Smooth muscle cell (in vitro differentiated cells): ENCODE results near the gene CEP20. TPM values are rescaled to one million over a fixed set of nuclear protein-coding genes. Genes with fewer than 3 reads are reported as not detected.
"Not testable (repeated sequence)": the region's sequence is repeated elsewhere in the genome, so short reads cannot be mapped to it uniquely, and the experiment has no call there.

Experiments used
- DNase-seq: peaks from one replicate; lab custom pipeline; 2025; ENCODE audit not compliant: unreplicated experiment; lab: John Stamatoyannopoulos, UW
- H2AFZ ChIP-seq: fragments of 200-600 bp; sonication (generic); 2 replicates; pipeline ENCODE4 v1.6.0; 2016; ENCODE audit warnings: antibody characterized with exemption, low read depth, mild to moderate bottlenecking
- H3F3A ChIP-seq: fragments of 200-600 bp; sonication (generic); 2 replicates; pipeline ENCODE4 v1.6.0; 2017; ENCODE audit warnings: antibody characterized with exemption, low read depth
- H3K27ac ChIP-seq: fragments of 200-600 bp; sonication (generic); 2 replicates; pipeline ENCODE4 v1.5.1; 2016; ENCODE audit warnings: low read depth, mild to moderate bottlenecking
- H3K27me3 ChIP-seq: fragments of 200-600 bp; sonication (generic); 2 replicates; pipeline ENCODE4 v1.6.1; 2016; ENCODE audit warnings: low read depth, mild to moderate bottlenecking
- H3K36me3 ChIP-seq: fragments of 200-600 bp; sonication (generic); 2 replicates; pipeline ENCODE4 v1.5.1; 2016; ENCODE audit warnings: low read depth
- H3K4me1 ChIP-seq: fragments of 200-600 bp; sonication (generic); 2 replicates; pipeline ENCODE4 v1.5.1; 2016; ENCODE audit warnings: low read depth
- H3K4me2 ChIP-seq: fragments of 200-600 bp; sonication (generic); 2 replicates; pipeline ENCODE4 v1.6.0; 2016; ENCODE audit warnings: mild to moderate bottlenecking
- H3K4me3 ChIP-seq: fragments of 200-600 bp; sonication (generic); 2 replicates; pipeline ENCODE4 v1.5.1; 2016; ENCODE audit warnings: mild to moderate bottlenecking
- H3K79me2 ChIP-seq: fragments of 200-600 bp; sonication (generic); 2 replicates; pipeline ENCODE4 v1.6.0; 2016; ENCODE audit warnings: low read depth, mild to moderate bottlenecking
- H3K9ac ChIP-seq: fragments of 200-600 bp; sonication (generic); 2 replicates; pipeline ENCODE4 v1.6.0; 2016; ENCODE audit warnings: low read depth
- H3K9me3 ChIP-seq: fragments of 200-600 bp; sonication (generic); replicated peaks from 2 replicates; pipeline ENCODE4 v1.5.1; 2016; ENCODE audit warnings: low read depth
- H4K20me1 ChIP-seq: fragments of 200-600 bp; sonication (generic); 2 replicates; pipeline ENCODE4 v1.6.0; 2016; ENCODE audit warnings: low read depth
- CTCF ChIP-seq: fragments of 200-600 bp; sonication (generic); IDR thresholded peaks from 2 replicates; pipeline ENCODE4 v1.5.1; 2017; ENCODE audit warnings: borderline replicate concordance, mild to moderate bottlenecking, antibody characterized with exemption; ENCODE audit not compliant: insufficient read depth, poor library complexity, severe bottlenecking
- WGBS: methylation state at CpG from one replicate; pipeline ENCODE4 v1.1.7; 2016; ENCODE audit warnings: low lambda C conversion rate; 5-methylcytosine and 5-hydroxymethylcytosine counted together
- polyA plus RNA-seq: library from polyadenylated mRNA; unstranded; fragments of >200 nt; fragmentation: Nextera tagmentation; extraction: Ambion mirVana; gene quantifications from 2 replicates; pipeline ENCODE4 v1.2.1, GENCODE V29; 2016
- total RNA-seq: library from RNA; depleted of rRNA; stranded (reverse); fragments of >200 nt; gene quantifications from 2 replicates; pipeline ENCODE4 v1.2.3, GENCODE V29; 2014

The CEP20 gene
- total and polyA plus RNA-seq, 2 experiments from 2014 or later, result 29.0 to 38.4 TPM

- Histone ChIP-seq H3K9ac (no peak overlapping the region), H3F3A (no peaks in the 10 kb centered on the region), H3K27me3 (no peaks in the 10 kb centered on the region), H4K20me1 (no peaks in the 10 kb centered on the region), H3K27ac (no peak overlapping the region), H3K9me3 (no peaks in the 10 kb centered on the region), H3K4me2 (no peak overlapping the region), H3K79me2 (no peaks in the 10 kb centered on the region), H2AFZ (no peak overlapping the region), H3K4me1 (no peaks in the 10 kb centered on the region), H3K4me3 (no peak overlapping the region), H3K36me3 (no peaks in the 10 kb centered on the region)
- TF ChIP-seq CTCF, result no peak
- no peak for DNase-seq
- WGBS, result 98% methylated on average over 6 of the region's 6 CpGs
Observed at GRCh38 chr16:15919331-15919730, 30.9 kb upstream of the CEP20 start.

DNA sequence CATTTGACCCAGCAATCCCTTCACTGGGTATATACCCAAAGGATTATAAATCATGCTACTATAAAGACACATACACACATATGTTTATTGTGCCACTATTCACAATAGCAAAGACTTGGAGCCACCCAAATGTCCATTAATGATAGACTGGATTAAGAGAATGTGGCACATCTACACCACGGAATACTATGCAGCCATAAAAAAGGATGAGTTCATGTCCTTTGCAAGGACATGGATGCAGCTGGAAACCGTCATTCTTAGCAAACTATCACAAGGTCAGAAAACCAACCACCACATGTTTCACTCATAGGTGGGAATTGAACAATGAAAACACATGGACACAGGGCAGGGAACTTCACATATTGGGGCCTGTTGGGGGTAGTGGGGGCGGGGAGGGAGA is 29.9 kb upstream of the CEP20 start:
- DNase-seq, H3K79me2 ChIP-seq, H4K20me1 ChIP-seq, H3K27me3 ChIP-seq, H3K27ac ChIP-seq, H3K4me1 ChIP-seq, H3K4me3 ChIP-seq, H3K9ac ChIP-seq, H3K4me2 ChIP-seq, H3F3A ChIP-seq, H2AFZ ChIP-seq, H3K36me3 ChIP-seq, H3K9me3 ChIP-seq: not testable (repeated sequence)
- 78% methylated on average over 3 of the region's 3 CpGs for whole genome bisulfite sequencing

GRCh38 chr16:15916323-15916722 is 27.9 kb upstream of the CEP20 start:
- DNase-seq, result no peak
- WGBS, result 90% methylated on average over 8 of the region's 8 CpGs
- Histone ChIP-seq H3K79me2 (no peaks in the 10 kb centered on the region), H3K27ac (no peak overlapping the region), H3K36me3 (no peaks in the 10 kb centered on the region), H2AFZ (no peak overlapping the region), H3K9ac (no peak overlapping the region), H3K4me1 (no peaks in the 10 kb centered on the region), H3F3A (no peaks in the 10 kb centered on the region), H4K20me1 (no peaks in the 10 kb centered on the region), H3K9me3 (no peaks in the 10 kb centered on the region), H3K27me3 (no peaks in the 10 kb centered on the region), H3K4me3 (no peak overlapping the region), H3K4me2 (no peak overlapping the region)
- TF ChIP-seq CTCF, result no peak

GRCh38 chr16:15915555-15916081 is 27.2 kb upstream of the CEP20 start:
- no peak for DNase-seq
- Histone ChIP-seq H3K4me1 (no peaks in the 10 kb centered on the region), H3K4me2 (no peak overlapping the region)

More at GRCh38 chr16:15915555-15916081, 27.2 kb upstream of the CEP20 start:
- no peak for TF ChIP-seq CTCF
- H3K36me3 ChIP-seq, result no peaks in the 10 kb centered on the region
- 92% methylated on average over 5 of the region's 5 CpGs for WGBS
- no peak overlapping the region for H3K4me3 ChIP-seq
- no peaks in the 10 kb centered on the region for H3F3A ChIP-seq
- no peak overlapping the region for H3K9ac ChIP-seq
- H2AFZ ChIP-seq, result no peak overlapping the region
- no peaks in the 10 kb centered on the region for H3K9me3 ChIP-seq
- H3K27ac ChIP-seq, result no peak overlapping the region
- H3K27me3 ChIP-seq, result no peaks in the 10 kb centered on the region
- no peaks in the 10 kb centered on the region for H4K20me1 ChIP-seq
- no peaks in the 10 kb centered on the region for H3K79me2 ChIP-seq
